ENCODE measurements around the gene PTPRQ.

GRCh38 chr12:80460972-80461371, 16.9 kb downstream of the PTPRQ start:
- TF ChIP-seq, protein P1, sequence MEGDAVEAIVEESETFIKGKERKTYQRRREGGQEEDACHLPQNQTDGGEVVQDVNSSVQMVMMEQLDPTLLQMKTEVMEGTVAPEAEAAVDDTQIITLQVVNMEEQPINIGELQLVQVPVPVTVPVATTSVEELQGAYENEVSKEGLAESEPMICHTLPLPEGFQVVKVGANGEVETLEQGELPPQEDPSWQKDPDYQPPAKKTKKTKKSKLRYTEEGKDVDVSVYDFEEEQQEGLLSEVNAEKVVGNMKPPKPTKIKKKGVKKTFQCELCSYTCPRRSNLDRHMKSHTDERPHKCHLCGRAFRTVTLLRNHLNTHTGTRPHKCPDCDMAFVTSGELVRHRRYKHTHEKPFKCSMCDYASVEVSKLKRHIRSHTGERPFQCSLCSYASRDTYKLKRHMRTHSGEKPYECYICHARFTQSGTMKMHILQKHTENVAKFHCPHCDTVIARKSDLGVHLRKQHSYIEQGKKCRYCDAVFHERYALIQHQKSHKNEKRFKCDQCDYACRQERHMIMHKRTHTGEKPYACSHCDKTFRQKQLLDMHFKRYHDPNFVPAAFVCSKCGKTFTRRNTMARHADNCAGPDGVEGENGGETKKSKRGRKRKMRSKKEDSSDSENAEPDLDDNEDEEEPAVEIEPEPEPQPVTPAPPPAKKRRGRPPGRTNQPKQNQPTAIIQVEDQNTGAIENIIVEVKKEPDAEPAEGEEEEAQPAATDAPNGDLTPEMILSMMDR (IDR thresholded peaks at IDR 0.05; ENCODE audit: borderline replicate concordance, extremely low read depth, low read length, poor library complexity, severe bottlenecking), result no peak
- TF ChIP-seq EZH2 (IDR thresholded peaks at IDR 0.05; ENCODE audit: borderline replicate concordance, low read depth, low read length, severe bottlenecking), result no peak

Measured in DND-41 (cell line).